ENCODE measurements around the gene FGF9. TPM values are rescaled to one million over a fixed set of nuclear protein-coding genes. Genes with fewer than 3 reads are reported as not detected.

Gene FGF9
- total RNA-seq, 1 experiment from 2014 or later = 1.0 TPM

GRCh38 chr13:21701460-21701859, 30.6 kb downstream of the FGF9 start:
- Mint-ChIP-seq H3K27ac (ENCODE audit: unreplicated experiment) (no peak overlapping the region), H3K27me3 (ENCODE audit: insufficient read depth, unreplicated experiment) (peaks cover 2% of the 10 kb centered on the region), H3K4me3 (ENCODE audit: unreplicated experiment) (no peak overlapping the region), H3K9me3 (ENCODE audit: unreplicated experiment) (no peaks in the 10 kb centered on the region), H3K36me3 (ENCODE audit: insufficient read depth, unreplicated experiment) (no peaks in the 10 kb centered on the region), H3K4me1 (ENCODE audit: low read depth, unreplicated experiment) (peaks cover 14% of the 10 kb centered on the region)
- no peak for TF ChIP-seq CTCF (IDR thresholded peaks at IDR 0.05; ENCODE audit: insufficient read depth in 1 of 2, low read depth in 1 of 2, low read length in 1 of 2, severe bottlenecking in 1 of 2, unreplicated experiment in 1 of 2)
- Histone ChIP-seq H3K4me1 (no peaks in the 10 kb centered on the region), H3K27me3 (replicated peaks; ENCODE audit: control insufficient read depth, insufficient read depth, low read length) (no peaks in the 10 kb centered on the region), H3K36me3 (ENCODE audit: control insufficient read depth, insufficient read depth, low read length) (no peaks in the 10 kb centered on the region), H3K4me3 (ENCODE audit: low read depth, low read length) (no peak overlapping the region), H3K9me3 (no peaks in the 10 kb centered on the region)
- POLR2A ChIA-PET = no interaction called here
- intact Hi-C loops (cut with micrococcal nuclease; ENCODE audit: unreplicated experiment) = no loop called here
- BruUV-seq (replicated peaks) = no TSS peak
- CTCF ChIA-PET = no interaction called here
- DNase-seq = no peak

- no peaks in the 10 kb centered on the region for H3K36me3 ChIP-seq (ENCODE audit: control insufficient read depth, insufficient read depth, low read length)
- intact Hi-C loops (cut with micrococcal nuclease; ENCODE audit: unreplicated experiment) = no loop called here
- Mint-ChIP-seq H3K27me3 (ENCODE audit: insufficient read depth, unreplicated experiment) (peaks cover 5% of the 10 kb centered on the region), H3K27ac (ENCODE audit: unreplicated experiment) (no peak overlapping the region), H3K4me1 (ENCODE audit: low read depth, unreplicated experiment) (peaks cover 21% of the 10 kb centered on the region), H3K9me3 (ENCODE audit: unreplicated experiment) (no peaks in the 10 kb centered on the region), H3K36me3 (ENCODE audit: insufficient read depth, unreplicated experiment) (no peaks in the 10 kb centered on the region), H3K4me3 (ENCODE audit: unreplicated experiment) (no peak overlapping the region)
- H3K9me3 ChIP-seq = no peaks in the 10 kb centered on the region
- no peak overlapping the region for H3K4me3 ChIP-seq (ENCODE audit: low read depth, low read length)
- no TSS peak for BruUV-seq (replicated peaks)
- no peaks in the 10 kb centered on the region for H3K4me1 ChIP-seq
- H3K27me3 ChIP-seq (replicated peaks; ENCODE audit: control insufficient read depth, insufficient read depth, low read length) = no peaks in the 10 kb centered on the region
- CTCF ChIA-PET = no interaction called here
- POLR2A ChIA-PET = no interaction called here
- no peak for TF ChIP-seq CTCF (IDR thresholded peaks at IDR 0.05; ENCODE audit: insufficient read depth in 1 of 2, low read depth in 1 of 2, low read length in 1 of 2, severe bottlenecking in 1 of 2, unreplicated experiment in 1 of 2)
- DNase-seq = no peak
These were observed 33.0 kb downstream of the FGF9 start for GRCh38 chr13:21703846-21704245.

- no peak for DNase-seq
- no TSS peak for BruUV-seq (replicated peaks)
- H3K4me1 ChIP-seq = no peaks in the 10 kb centered on the region
- no peaks in the 10 kb centered on the region for H3K27me3 ChIP-seq (replicated peaks; ENCODE audit: control insufficient read depth, insufficient read depth, low read length)
- H3K36me3 Mint-ChIP-seq (ENCODE audit: insufficient read depth, unreplicated experiment) = no peaks in the 10 kb centered on the region
- CTCF ChIA-PET = no interaction called here
- H3K27me3 Mint-ChIP-seq (ENCODE audit: insufficient read depth, unreplicated experiment) = peaks cover 4% of the 10 kb centered on the region
- H3K27ac Mint-ChIP-seq (ENCODE audit: unreplicated experiment) = no peak overlapping the region
- H3K9me3 ChIP-seq = no peaks in the 10 kb centered on the region; the same call in 1 of the 2 replicates
- intact Hi-C loops (cut with micrococcal nuclease; ENCODE audit: unreplicated experiment) = no loop called here
- TF ChIP-seq CTCF (IDR thresholded peaks at IDR 0.05; ENCODE audit: insufficient read depth in 1 of 2, low read depth in 1 of 2, low read length in 1 of 2, severe bottlenecking in 1 of 2, unreplicated experiment in 1 of 2) = no peak
- H3K36me3 ChIP-seq (ENCODE audit: control insufficient read depth, insufficient read depth, low read length) = no peaks in the 10 kb centered on the region
- POLR2A ChIA-PET = no interaction called here
- H3K4me1 Mint-ChIP-seq (ENCODE audit: low read depth, unreplicated experiment) = peaks cover 11% of the 10 kb centered on the region
- H3K4me3 Mint-ChIP-seq (ENCODE audit: unreplicated experiment) = no peak overlapping the region
- H3K4me3 ChIP-seq (ENCODE audit: low read depth, low read length) = no peak overlapping the region
- H3K9me3 Mint-ChIP-seq (ENCODE audit: unreplicated experiment) = peaks cover 15% of the 10 kb centered on the region
These were observed 36.7 kb downstream of the FGF9 start for GRCh38 chr13:21707586-21707985.
